Lung (tissue), 12 donors: ENCODE data around the gene RAB11FIP3. TPM values are rescaled to one million over a fixed set of nuclear protein-coding genes. Genes with fewer than 3 reads are reported as not detected.
"Not testable (repeated sequence)": the region's sequence is repeated elsewhere in the genome, so short reads cannot be mapped to it uniquely, and the experiment has no call there.

Source experiments
- ATAC-seq: fragments of 200-7000 bp; cut with Tn5 transposase; one replicate; pipeline ENCODE4 v1.9.1; 2020; ENCODE audit warnings: moderate number of reproducible peaks; ENCODE audit not compliant: insufficient read depth, low FRiP score
- DNase-seq, 3 donors: peaks; one replicate each; pipeline ENCODE4 v3.0.0-alpha.2; 2013 to 2017
- H3K27ac ChIP-seq, 2 donors: one replicate each; pipeline ENCODE4 v1.5.1; 2013; ENCODE audit warnings: mild to moderate bottlenecking in 2 of 2, moderate library complexity in 2 of 2, control low read depth in 1 of 2, inconsistent platforms in 1 of 2, low read depth in 1 of 2, low read length in 1 of 2
- H3K27me3 ChIP-seq, 3 donors: one replicate each; pipeline ENCODE4 v1.5.1; 2013; ENCODE audit warnings: low read length in 2 of 3; ENCODE audit not compliant: control insufficient read depth in 3 of 3, insufficient read depth in 3 of 3
- H3K36me3 ChIP-seq, 4 donors: one replicate each; pipeline ENCODE4 v1.5.1; 2013; ENCODE audit warnings: low read length in 4 of 4, mild to moderate bottlenecking in 1 of 4, moderate library complexity in 1 of 4; ENCODE audit not compliant: control insufficient read depth in 4 of 4, insufficient read depth in 4 of 4
- H3K4me1 ChIP-seq, 5 donors: one replicate each; pipeline ENCODE4 v1.5.1; 2013; ENCODE audit warnings: low read length in 5 of 5, mild to moderate bottlenecking in 2 of 5, moderate library complexity in 1 of 5; ENCODE audit not compliant: control insufficient read depth in 5 of 5, insufficient read depth in 5 of 5
- H3K4me3 ChIP-seq: one replicate; pipeline ENCODE4 v1.5.1; 2013; ENCODE audit warnings: mild to moderate bottlenecking, control low read depth, moderate library complexity
- H3K9ac ChIP-seq, 2 donors: one replicate each; pipeline ENCODE4 v1.5.1; 2013; ENCODE audit warnings: low read length in 2 of 2, control low read depth in 1 of 2; ENCODE audit not compliant: insufficient read depth in 1 of 2
- H3K9me3 ChIP-seq, 4 donors: one replicate each; pipeline ENCODE4 v1.5.1; 2013; ENCODE audit warnings: low read length in 3 of 4, mild to moderate bottlenecking in 1 of 4, moderate library complexity in 1 of 4; ENCODE audit not compliant: control insufficient read depth in 4 of 4, insufficient read depth in 3 of 4
- CTCF ChIP-seq: IDR thresholded peaks from 2 replicates; pipeline ENCODE4 v1.5.1; 2012; ENCODE audit warnings: mild to moderate bottlenecking; ENCODE audit errors: control extremely low read depth, extremely low read depth
- WGBS, 2 donors: extraction: QIAGEN DNeasy Blood & Tissue Kit; methylation state at CpG; one replicate each; pipeline ENCODE4 v1.1.7; 2013; 5-methylcytosine and 5-hydroxymethylcytosine counted together
- polyA plus RNA-seq, 2 donors: library from polyadenylated mRNA; stranded (reverse); fragments of 200-250 nt; gene quantifications; one replicate each; pipeline ENCODE4 v1.2.1, GENCODE V29; 2013
- total RNA-seq, 2 donors: library from RNA; depleted of rRNA in 1 of 2; stranded (reverse); fragments of >200 nt in 1 of 2; gene quantifications; one replicate each; pipeline ENCODE4 v1.2.1, GENCODE V29; 2014 to 2021
- donor health status: control.
- donor health status: control.
- donor health status: Bipolar disorder and iron deficiency.
- donor health status: healthy.
- donor health status: DM: yes; HTN: yes; CAD: no.

The RAB11FIP3 gene
- total and polyA plus RNA-seq, 4 donors: 20.7 to 38.3 (median 21.5) TPM

GRCh38 chr16:386641-387156 lies 38.8 kb upstream of the RAB11FIP3 start:
- WGBS, 2 donors: 83 to 84% methylated on average over 19 of the region's 19 CpGs
- no peak overlapping the region for H3K4me3 ChIP-seq
- no peak overlapping the region for H3K27ac ChIP-seq
- no peaks in the 10 kb centered on the region for H3K36me3 ChIP-seq
- no peak for TF ChIP-seq CTCF
- ATAC-seq: no peak
- H3K27me3 ChIP-seq: no peaks in the 10 kb centered on the region
- H3K9ac ChIP-seq: no peak overlapping the region
- no peaks in the 10 kb centered on the region for H3K9me3 ChIP-seq
- H3K4me1 ChIP-seq: peaks cover 0 to 17% (median 3%) of the 10 kb centered on the region in 5 donors
- no peak for DNase-seq

- peak in 1 of 3 donors; percentile 37 for DNase-seq
- H3K4me1 ChIP-seq: peaks cover 0 to 14% (median 3%) of the 10 kb centered on the region in 5 donors
- H3K36me3 ChIP-seq, H3K9me3 ChIP-seq, H3K27ac ChIP-seq, H3K4me3 ChIP-seq, ATAC-seq, H3K27me3 ChIP-seq, H3K9ac ChIP-seq: not testable (repeated sequence)
- 57 to 71% methylated on average over 20 of the region's 20 CpGs for WGBS, 2 donors
Observed at GRCh38 chr16:387761-388666, 37.4 kb upstream of the RAB11FIP3 start.

- DNase-seq (no peak), ATAC-seq (no peak)
- Histone ChIP-seq H3K27ac (no peak overlapping the region), H3K9me3 (no peaks in the 10 kb centered on the region), H3K4me3 (no peak overlapping the region), H3K27me3 (no peaks in the 10 kb centered on the region), H3K4me1 (peaks cover 0 to 8% (median 3%) of the 10 kb centered on the region in 5 donors), H3K9ac (no peak overlapping the region), H3K36me3 (no peaks in the 10 kb centered on the region)
- no peak for TF ChIP-seq CTCF
- whole genome bisulfite sequencing, 2 donors: 85 to 90% methylated on average over 10 of the region's 10 CpGs
Observed at GRCh38 chr16:389352-389751, 36.1 kb upstream of the RAB11FIP3 start.

GRCh38 chr16:391885-392335 lies 33.5 kb upstream of the RAB11FIP3 start:
- WGBS, 2 donors: 71 to 75% methylated on average over 7 of the region's 7 CpGs

More at GRCh38 chr16:391885-392335, 33.5 kb upstream of the RAB11FIP3 start:
- H3K4me1 ChIP-seq: peaks cover 0 to 12% (median 2%) of the 10 kb centered on the region in 5 donors
- no peak overlapping the region for H3K4me3 ChIP-seq
- no peaks in the 10 kb centered on the region for H3K27me3 ChIP-seq
- H3K36me3 ChIP-seq: no peaks in the 10 kb centered on the region
- no peak overlapping the region for H3K9ac ChIP-seq
- ATAC-seq (peak; percentile 53), DNase-seq (peak; percentile 19 to 62 (median 34))
- peak; percentile 55 for TF ChIP-seq CTCF
- H3K9me3 ChIP-seq: no peaks in the 10 kb centered on the region
- no peak overlapping the region for H3K27ac ChIP-seq
